H1 (cell line): Measurements from ENCODE around the gene ZNF362.

Source experiments
- GABPA ChIP-seq: IDR thresholded peaks from 2 replicates; pipeline ENCODE4 v1.6.1; 2011; ENCODE audit warnings: mild to moderate bottlenecking, low read length, moderate library complexity, borderline replicate concordance; ENCODE audit not compliant: insufficient read depth
- HDAC6 ChIP-seq: IDR thresholded peaks from one replicate; pipeline ENCODE4 v1.7.1; 2012; ENCODE audit warnings: low read depth, mild to moderate bottlenecking, inconsistent platforms, low read length, moderate library complexity
- POLR2A ChIP-seq, 2 experiments: IDR thresholded peaks; 1 replicate in 1 of 2; 2 replicates in 1 of 2; pipeline ENCODE4 v1.6.1; 2011; ENCODE audit warnings: low read depth in 2 of 2, low read length in 2 of 2, mild to moderate bottlenecking in 2 of 2; ENCODE audit errors: control extremely low read depth in 1 of 2
- ZNF274 ChIP-seq: IDR thresholded peaks from 2 replicates; pipeline ENCODE4 v1.7.0; 2012; ENCODE audit warnings: low read length, borderline replicate concordance; ENCODE audit errors: extremely low read depth
- TF ChIP-seq, protein P1 (sequence below), 3 experiments: IDR thresholded peaks; 1 replicate in 2 of 3; 2 replicates in 1 of 3; pipeline versions ENCODE4 v1.5.1 to v1.6.1; 2011; ENCODE audit warnings: low read length in 3 of 3, mild to moderate bottlenecking in 3 of 3, inconsistent platforms in 2 of 3, low read depth in 1 of 3, moderate library complexity in 1 of 3; ENCODE audit not compliant: insufficient read depth in 1 of 3; ENCODE audit errors: control extremely low read depth in 1 of 3

DNA sequence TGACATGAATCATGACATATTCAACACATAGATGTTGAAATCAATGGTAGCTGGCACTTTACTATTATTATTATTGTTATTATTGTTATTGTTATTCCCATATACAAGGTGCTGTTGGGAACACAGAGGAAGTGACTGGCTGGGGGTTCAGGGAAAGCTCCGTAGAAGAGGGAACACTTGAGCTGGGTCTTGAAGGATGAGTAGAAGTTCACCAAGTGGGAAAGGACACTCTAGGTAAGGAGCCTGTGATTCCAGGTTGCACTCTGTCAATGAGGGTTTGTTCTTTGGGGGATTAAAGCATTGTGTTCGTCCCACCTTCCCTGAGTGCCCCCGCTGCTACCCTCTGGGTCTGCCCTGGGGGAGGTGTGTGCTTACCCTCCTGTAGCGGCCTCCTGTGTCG, 14.1 kb downstream of the ZNF362 start:
- no peak for TF ChIP-seq POLR2A (IDR thresholded peaks at IDR 0.05; ENCODE audit: control extremely low read depth in 1 of 2, low read depth in 2 of 2, low read length in 2 of 2)
- TF ChIP-seq, protein P1, sequence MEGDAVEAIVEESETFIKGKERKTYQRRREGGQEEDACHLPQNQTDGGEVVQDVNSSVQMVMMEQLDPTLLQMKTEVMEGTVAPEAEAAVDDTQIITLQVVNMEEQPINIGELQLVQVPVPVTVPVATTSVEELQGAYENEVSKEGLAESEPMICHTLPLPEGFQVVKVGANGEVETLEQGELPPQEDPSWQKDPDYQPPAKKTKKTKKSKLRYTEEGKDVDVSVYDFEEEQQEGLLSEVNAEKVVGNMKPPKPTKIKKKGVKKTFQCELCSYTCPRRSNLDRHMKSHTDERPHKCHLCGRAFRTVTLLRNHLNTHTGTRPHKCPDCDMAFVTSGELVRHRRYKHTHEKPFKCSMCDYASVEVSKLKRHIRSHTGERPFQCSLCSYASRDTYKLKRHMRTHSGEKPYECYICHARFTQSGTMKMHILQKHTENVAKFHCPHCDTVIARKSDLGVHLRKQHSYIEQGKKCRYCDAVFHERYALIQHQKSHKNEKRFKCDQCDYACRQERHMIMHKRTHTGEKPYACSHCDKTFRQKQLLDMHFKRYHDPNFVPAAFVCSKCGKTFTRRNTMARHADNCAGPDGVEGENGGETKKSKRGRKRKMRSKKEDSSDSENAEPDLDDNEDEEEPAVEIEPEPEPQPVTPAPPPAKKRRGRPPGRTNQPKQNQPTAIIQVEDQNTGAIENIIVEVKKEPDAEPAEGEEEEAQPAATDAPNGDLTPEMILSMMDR (IDR thresholded peaks at IDR 0.05; ENCODE audit: control extremely low read depth in 1 of 3, insufficient read depth in 1 of 3, low read depth in 1 of 3, low read length in 3 of 3): no peak
- no peak for TF ChIP-seq ZNF274
- no peak for TF ChIP-seq HDAC6
- TF ChIP-seq GABPA: no peak
